ENCODE measurements around the gene FOSL2.

FOSL2 gene

GRCh38 chr2:28392297-28393113 is at the start of gene FOSL2:
FOSL2 (plus strand) TSS chr2:28392858; CDS start chr2:28393721, 863 bp downstream.
- Histone ChIP-seq H3K27me3 (ENCODE audit: control insufficient read depth, insufficient read depth, low read length) (peaks cover 73% of the 10 kb centered on the region), H3K4me3 (ENCODE audit: low read length) (peak within 1 kb of the TSS; percentile 61)

GRCh38 chr2:28343184-28343942 is 49.3 kb upstream of the FOSL2 start:
- Histone ChIP-seq H3K4me1 (ENCODE audit: control insufficient read depth, low read depth, low read length) (peaks cover 18% of the 10 kb centered on the region), H3K27ac (ENCODE audit: low read length) (no peak overlapping the region), H3K4me3 (ENCODE audit: low read length) (no peak overlapping the region), H3K9me3 (ENCODE audit: control insufficient read depth, low read depth, low read length) (no peaks in the 10 kb centered on the region), H3K36me3 (ENCODE audit: control insufficient read depth, low read depth, low read length) (no peaks in the 10 kb centered on the region), H3K27me3 (ENCODE audit: control insufficient read depth, insufficient read depth, low read length) (no peaks in the 10 kb centered on the region), H3K9ac (ENCODE audit: low read length) (no peak overlapping the region)

More at GRCh38 chr2:28392297-28393113, at the start of gene FOSL2:
- Histone ChIP-seq H3K36me3 (ENCODE audit: control insufficient read depth, low read depth, low read length) (no peaks in the 10 kb centered on the region), H3K4me1 (ENCODE audit: control insufficient read depth, low read depth, low read length) (peaks cover 20% of the 10 kb centered on the region), H3K27ac (ENCODE audit: low read length) (no peak within 1 kb of the TSS), H3K9me3 (ENCODE audit: control insufficient read depth, low read depth, low read length) (no peaks in the 10 kb centered on the region), H3K9ac (ENCODE audit: low read length) (peak within 1 kb of the TSS; percentile 66)

DNA sequence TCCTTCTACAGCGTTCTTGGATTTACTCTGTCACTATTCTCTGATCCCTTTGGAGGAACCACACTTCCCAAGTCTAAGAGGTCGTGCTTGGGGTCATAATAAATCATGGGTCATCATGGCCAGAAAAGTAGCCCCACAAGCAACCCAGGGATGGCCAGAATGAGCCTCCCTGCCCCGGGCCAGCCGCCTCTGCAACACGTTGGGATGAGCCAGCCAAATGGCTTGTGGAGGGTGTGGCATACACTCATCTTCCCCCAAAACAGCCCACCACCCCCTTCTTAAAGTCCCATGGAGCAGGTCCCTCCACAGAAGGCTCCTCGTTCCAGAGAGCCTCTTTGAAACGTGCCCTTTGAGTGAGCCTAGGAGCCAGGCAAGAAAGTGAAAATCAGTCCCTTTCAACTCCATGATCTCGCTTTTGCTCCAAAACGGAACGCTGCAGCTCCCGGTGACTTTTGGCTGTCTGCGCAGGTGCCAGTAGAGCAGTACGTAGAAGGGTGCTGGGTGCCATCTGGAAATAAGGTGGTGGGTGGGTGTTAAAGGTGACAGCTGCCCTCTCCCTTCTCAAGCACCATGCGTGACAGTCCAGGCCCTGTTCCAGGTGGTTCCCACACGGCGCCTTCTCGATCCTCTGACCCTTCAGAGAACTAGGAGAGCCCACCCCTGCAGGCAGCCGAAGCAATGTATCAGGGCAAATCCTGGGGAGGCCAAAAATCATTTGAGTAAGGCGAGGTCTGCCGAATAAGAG is 48.5 kb upstream of the FOSL2 start:
- no peaks in the 10 kb centered on the region for H3K27me3 ChIP-seq (ENCODE audit: control insufficient read depth, insufficient read depth, low read length)
- no peak overlapping the region for H3K4me3 ChIP-seq (ENCODE audit: low read length)
- H3K4me1 ChIP-seq (ENCODE audit: control insufficient read depth, low read depth, low read length) = peaks cover 13% of the 10 kb centered on the region
- no peak overlapping the region for H3K9ac ChIP-seq (ENCODE audit: low read length)
- no peaks in the 10 kb centered on the region for H3K36me3 ChIP-seq (ENCODE audit: control insufficient read depth, low read depth, low read length)
- H3K27ac ChIP-seq (ENCODE audit: low read length) = no peak overlapping the region
- no peaks in the 10 kb centered on the region for H3K9me3 ChIP-seq (ENCODE audit: control insufficient read depth, low read depth, low read length)

- H3K27ac ChIP-seq (ENCODE audit: low read length) = no peak overlapping the region
- no peak overlapping the region for H3K4me3 ChIP-seq (ENCODE audit: low read length)
- H3K36me3 ChIP-seq (ENCODE audit: control insufficient read depth, low read depth, low read length) = no peaks in the 10 kb centered on the region
- H3K9me3 ChIP-seq (ENCODE audit: control insufficient read depth, low read depth, low read length) = no peaks in the 10 kb centered on the region
- H3K9ac ChIP-seq (ENCODE audit: low read length) = no peak overlapping the region
- H3K4me1 ChIP-seq (ENCODE audit: control insufficient read depth, low read depth, low read length) = peaks cover 13% of the 10 kb centered on the region
- H3K27me3 ChIP-seq (ENCODE audit: control insufficient read depth, insufficient read depth, low read length) = no peaks in the 10 kb centered on the region
Measured at GRCh38 chr2:28344756-28345373, 47.8 kb upstream of the FOSL2 start.

DNA sequence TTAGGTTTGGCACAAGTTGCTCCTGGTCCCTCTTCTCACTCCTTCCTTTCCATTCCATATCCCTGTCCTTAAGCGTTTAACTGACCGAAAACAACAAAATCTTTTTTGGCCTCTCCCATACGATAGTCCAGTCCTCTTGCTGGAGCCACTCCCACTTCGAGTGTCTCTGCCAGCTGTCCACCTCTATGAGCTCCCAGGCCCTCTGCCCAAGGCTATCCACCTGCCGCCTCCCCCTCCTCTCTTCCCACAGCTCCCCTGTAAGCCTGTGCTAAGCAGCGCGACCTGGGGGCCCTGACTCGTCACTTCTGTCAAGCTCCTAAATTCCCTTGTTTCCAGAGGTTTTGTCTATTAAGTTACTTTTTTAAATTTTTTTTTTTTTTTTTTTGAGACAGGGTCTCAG is 47.0 kb upstream of the FOSL2 start:
- no peak overlapping the region for H3K27ac ChIP-seq (ENCODE audit: low read length)
- peaks cover 13% of the 10 kb centered on the region for H3K4me1 ChIP-seq (ENCODE audit: control insufficient read depth, low read depth, low read length)
- H3K9me3 ChIP-seq (ENCODE audit: control insufficient read depth, low read depth, low read length) = no peaks in the 10 kb centered on the region
- H3K36me3 ChIP-seq (ENCODE audit: control insufficient read depth, low read depth, low read length) = no peaks in the 10 kb centered on the region
- H3K4me3 ChIP-seq (ENCODE audit: low read length) = no peak overlapping the region
- no peaks in the 10 kb centered on the region for H3K27me3 ChIP-seq (ENCODE audit: control insufficient read depth, insufficient read depth, low read length)
- H3K9ac ChIP-seq (ENCODE audit: low read length) = no peak overlapping the region

- no peak overlapping the region for H3K9ac ChIP-seq (ENCODE audit: low read length)
- no peak overlapping the region for H3K4me3 ChIP-seq (ENCODE audit: low read length)
- no peaks in the 10 kb centered on the region for H3K36me3 ChIP-seq (ENCODE audit: control insufficient read depth, low read depth, low read length)
- no peak overlapping the region for H3K27ac ChIP-seq (ENCODE audit: low read length)
- no peaks in the 10 kb centered on the region for H3K9me3 ChIP-seq (ENCODE audit: control insufficient read depth, low read depth, low read length)
- peaks cover 13% of the 10 kb centered on the region for H3K4me1 ChIP-seq (ENCODE audit: control insufficient read depth, low read depth, low read length)
- no peaks in the 10 kb centered on the region for H3K27me3 ChIP-seq (ENCODE audit: control insufficient read depth, insufficient read depth, low read length)
Measured at GRCh38 chr2:28346587-28346986, 46.1 kb upstream of the FOSL2 start.

DNA sequence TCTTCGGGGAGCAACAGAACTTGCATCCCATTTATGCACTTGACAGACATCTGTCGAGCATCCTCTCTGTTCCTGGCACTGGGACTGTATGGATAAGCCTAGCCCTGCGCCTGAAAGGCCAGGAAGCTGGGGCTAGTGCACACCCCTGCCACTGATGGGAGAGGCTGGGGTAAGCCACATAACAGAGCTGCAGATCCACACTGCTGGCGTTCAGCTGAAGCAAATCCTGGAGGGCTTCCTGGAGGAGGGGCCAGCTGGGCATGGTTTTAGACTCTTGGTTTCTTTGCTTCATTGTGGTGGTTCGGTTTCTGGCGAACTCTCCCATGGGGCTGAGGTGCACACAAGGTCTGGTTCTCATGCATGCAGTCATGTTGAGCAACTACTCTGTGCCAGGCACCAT is 45.5 kb upstream of the FOSL2 start:
- Histone ChIP-seq H3K27me3 (ENCODE audit: control insufficient read depth, insufficient read depth, low read length) (no peaks in the 10 kb centered on the region), H3K9ac (ENCODE audit: low read length) (no peak overlapping the region), H3K4me3 (ENCODE audit: low read length) (no peak overlapping the region), H3K9me3 (ENCODE audit: control insufficient read depth, low read depth, low read length) (no peaks in the 10 kb centered on the region), H3K4me1 (ENCODE audit: control insufficient read depth, low read depth, low read length) (peaks cover 12% of the 10 kb centered on the region), H3K36me3 (ENCODE audit: control insufficient read depth, low read depth, low read length) (no peaks in the 10 kb centered on the region), H3K27ac (ENCODE audit: low read length) (no peak overlapping the region)

GRCh38 chr2:28347596-28347995 is 45.1 kb upstream of the FOSL2 start:
- Histone ChIP-seq H3K4me3 (ENCODE audit: low read length) (no peak overlapping the region), H3K27ac (ENCODE audit: low read length) (no peak overlapping the region), H3K27me3 (ENCODE audit: control insufficient read depth, insufficient read depth, low read length) (no peaks in the 10 kb centered on the region), H3K9me3 (ENCODE audit: control insufficient read depth, low read depth, low read length) (no peaks in the 10 kb centered on the region), H3K36me3 (ENCODE audit: control insufficient read depth, low read depth, low read length) (no peaks in the 10 kb centered on the region), H3K4me1 (ENCODE audit: control insufficient read depth, low read depth, low read length) (peaks cover 8% of the 10 kb centered on the region), H3K9ac (ENCODE audit: low read length) (no peak overlapping the region)

DNA sequence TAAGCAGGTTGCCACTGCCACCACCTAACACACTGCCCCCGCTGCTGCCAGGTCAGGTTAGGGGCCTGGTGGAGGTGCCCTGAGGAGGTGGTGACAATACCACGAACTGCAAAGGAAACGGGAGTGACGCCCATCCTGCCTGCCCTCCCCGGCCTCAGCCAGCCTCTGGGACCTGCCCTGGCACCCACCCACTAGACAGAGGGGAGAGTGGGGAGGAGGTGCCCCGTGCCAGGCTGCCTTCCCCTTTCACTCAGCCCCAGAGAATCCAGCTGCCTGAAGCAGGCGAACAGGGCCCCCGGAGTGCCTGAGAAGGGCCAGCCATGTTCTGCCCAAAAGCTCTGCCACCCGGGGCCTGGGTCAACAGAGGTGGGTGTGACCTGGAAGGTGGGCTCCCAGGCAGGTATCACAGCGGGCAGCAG is 44.5 kb upstream of the FOSL2 start:
- peaks cover 2% of the 10 kb centered on the region for H3K4me1 ChIP-seq (ENCODE audit: control insufficient read depth, low read depth, low read length)
- H3K4me3 ChIP-seq (ENCODE audit: low read length) = no peak overlapping the region
- no peaks in the 10 kb centered on the region for H3K27me3 ChIP-seq (ENCODE audit: control insufficient read depth, insufficient read depth, low read length)
- H3K27ac ChIP-seq (ENCODE audit: low read length) = no peak overlapping the region
- H3K9me3 ChIP-seq (ENCODE audit: control insufficient read depth, low read depth, low read length) = no peaks in the 10 kb centered on the region
- H3K9ac ChIP-seq (ENCODE audit: low read length) = no peak overlapping the region
- no peaks in the 10 kb centered on the region for H3K36me3 ChIP-seq (ENCODE audit: control insufficient read depth, low read depth, low read length)

- no peak overlapping the region for H3K4me3 ChIP-seq (ENCODE audit: low read length)
Measured at GRCh38 chr2:28348921-28349320, 43.7 kb upstream of the FOSL2 start.

DNA sequence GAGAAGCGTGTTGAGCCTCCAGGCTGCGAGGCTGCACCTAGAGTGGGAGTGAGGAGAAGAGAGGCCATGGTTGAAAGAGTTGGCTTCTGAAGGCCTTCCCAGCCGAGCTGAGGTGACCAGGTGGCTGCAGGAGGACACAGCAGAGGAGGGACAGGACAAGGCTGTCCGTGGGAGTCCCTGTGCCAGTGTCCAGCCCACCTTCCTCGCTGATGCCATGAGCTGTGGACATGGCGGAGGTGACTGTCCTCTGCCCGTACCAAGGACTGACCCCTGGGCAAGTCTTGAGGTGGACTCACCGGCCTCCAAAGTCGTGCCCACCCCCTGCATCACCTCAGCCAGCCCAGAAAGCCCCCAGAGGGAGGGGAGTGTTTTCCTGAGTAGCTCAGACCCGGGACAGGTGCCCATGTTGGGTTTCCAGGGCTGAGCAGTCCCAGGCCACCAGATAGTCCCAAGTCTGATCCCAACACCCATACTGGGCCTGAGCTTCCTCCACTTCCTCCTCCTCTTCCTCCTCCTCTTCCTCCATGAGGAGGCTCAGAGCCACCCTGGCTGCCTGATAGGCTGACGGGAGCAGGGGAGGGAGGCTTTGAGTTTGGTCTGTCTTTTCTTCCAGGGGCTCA is 43.0 kb upstream of the FOSL2 start:
- Histone ChIP-seq H3K9ac (ENCODE audit: low read length) (no peak overlapping the region), H3K4me3 (ENCODE audit: low read length) (no peak overlapping the region), H3K27ac (ENCODE audit: low read length) (no peak overlapping the region), H3K27me3 (ENCODE audit: control insufficient read depth, insufficient read depth, low read length) (no peaks in the 10 kb centered on the region), H3K36me3 (ENCODE audit: control insufficient read depth, low read depth, low read length) (no peaks in the 10 kb centered on the region), H3K9me3 (ENCODE audit: control insufficient read depth, low read depth, low read length) (no peaks in the 10 kb centered on the region), H3K4me1 (ENCODE audit: control insufficient read depth, low read depth, low read length) (no peaks in the 10 kb centered on the region)

More at GRCh38 chr2:28348921-28349320, 43.7 kb upstream of the FOSL2 start:
- Histone ChIP-seq H3K27me3 (ENCODE audit: control insufficient read depth, insufficient read depth, low read length) (no peaks in the 10 kb centered on the region), H3K36me3 (ENCODE audit: control insufficient read depth, low read depth, low read length) (no peaks in the 10 kb centered on the region), H3K4me1 (ENCODE audit: control insufficient read depth, low read depth, low read length) (no peaks in the 10 kb centered on the region), H3K9ac (ENCODE audit: low read length) (no peak overlapping the region), H3K27ac (ENCODE audit: low read length) (no peak overlapping the region), H3K9me3 (ENCODE audit: control insufficient read depth, low read depth, low read length) (no peaks in the 10 kb centered on the region)
